Germinal center (tissue), 1 donor: ENCODE data around the gene NKRF.
A peak's percentile ranks its signal among the peaks of the same experiment; 100 is the strongest.
"Not testable (repeated sequence)": the region's sequence is repeated elsewhere in the genome, so short reads cannot be mapped to it uniquely, and the experiment has no call there.

Experiments used
- DNase-seq: peaks from one replicate; pipeline ENCODE4 v3.0.0; 2012; ENCODE audit warnings: mixed read lengths, low spot score

Gene NKRF

GRCh38 chrX:119606280-119607017, at the start of gene NKRF:
NKRF (minus strand) TSS chrX:119606424.
- peak; percentile 83 for DNase-seq

GRCh38 chrX:119655125-119655524, 48.9 kb upstream of the NKRF start:
- DNase-seq = no peak

GRCh38 chrX:119654112-119654531, 47.9 kb upstream of the NKRF start:
- DNase-seq = no peak

- DNase-seq = no peak
These were observed 42.2 kb upstream of the NKRF start for GRCh38 chrX:119648421-119648775.

- no peak for DNase-seq
These were observed 41.6 kb upstream of the NKRF start for GRCh38 chrX:119647552-119648420.

GRCh38 chrX:119647089-119647488, 40.9 kb upstream of the NKRF start:
- DNase-seq = no peak

GRCh38 chrX:119646515-119646914, 40.3 kb upstream of the NKRF start:
- DNase-seq = no peak

- no peak for DNase-seq
These were observed 37.5 kb upstream of the NKRF start for GRCh38 chrX:119643696-119644095.

- no peak for DNase-seq
These were observed 34.5 kb upstream of the NKRF start for GRCh38 chrX:119640731-119641170.

GRCh38 chrX:119638725-119639471, 32.7 kb upstream of the NKRF start:
- DNase-seq = no peak

GRCh38 chrX:119637421-119637820, 31.2 kb upstream of the NKRF start:
- not testable (repeated sequence) for DNase-seq

- DNase-seq = peak; percentile 61
These were observed 30.2 kb upstream of the NKRF start for GRCh38 chrX:119636419-119636818.

GRCh38 chrX:119635799-119636198, 29.6 kb upstream of the NKRF start:
- no peak for DNase-seq

GRCh38 chrX:119635179-119635578, 29.0 kb upstream of the NKRF start:
- no peak for DNase-seq

GRCh38 chrX:119625843-119626242, 19.6 kb upstream of the NKRF start:
- no peak for DNase-seq

- no peak for DNase-seq
These were observed 18.9 kb upstream of the NKRF start for GRCh38 chrX:119624951-119625668.

- no peak for DNase-seq
These were observed 18.2 kb upstream of the NKRF start for GRCh38 chrX:119624417-119624816.

- DNase-seq = no peak
These were observed 16.4 kb upstream of the NKRF start for GRCh38 chrX:119622356-119623232.

GRCh38 chrX:119618439-119618838, 12.2 kb upstream of the NKRF start:
- DNase-seq = peak; percentile 46

GRCh38 chrX:119617517-119618164, 11.4 kb upstream of the NKRF start:
- peak; percentile 33 for DNase-seq
